GM23338 (cell line): ENCODE measurements around the gene CGB1. TPM values are rescaled to one million over a fixed set of nuclear protein-coding genes. Genes with fewer than 3 reads are reported as not detected.
"Not testable (repeated sequence)": the region's sequence is repeated elsewhere in the genome, so short reads cannot be mapped to it uniquely, and the experiment has no call there.

Experiments used
- ATAC-seq: fragments of 200-7000 bp; cut with Tn5 transposase; 3 replicates; pipeline ENCODE4 v1.9.1; 2020
- DNase-seq: peaks from one replicate; pipeline ENCODE4 v3.0.0-alpha.2; 2015; ENCODE audit warnings: low spot score
- H2AFZ ChIP-seq: fragments of 200-600 bp; sonication (generic); 2 replicates; pipeline ENCODE4 v1.8.0; 2016; ENCODE audit warnings: antibody characterized with exemption, mild to moderate bottlenecking, moderate library complexity
- H3F3A ChIP-seq: fragments of 200-600 bp; sonication (generic); replicated peaks from 2 replicates; pipeline ENCODE4 v1.8.0; 2017; ENCODE audit warnings: antibody characterized with exemption, mixed run types, low read depth
- H3K27ac ChIP-seq: fragments of 200-600 bp; sonication (generic); 2 replicates; pipeline ENCODE4 v1.6.1; 2016; ENCODE audit warnings: low read depth
- H3K27me3 ChIP-seq: fragments of 200-600 bp; sonication (generic); 2 replicates; pipeline ENCODE4 v1.8.0; 2016; ENCODE audit warnings: mild to moderate bottlenecking, mixed run types, moderate library complexity; ENCODE audit not compliant: insufficient read depth
- H3K36me3 ChIP-seq: fragments of 200-600 bp; sonication (generic); 2 replicates; pipeline ENCODE4 v1.8.0; 2016; ENCODE audit warnings: mild to moderate bottlenecking; ENCODE audit not compliant: insufficient read depth
- H3K4me1 ChIP-seq: fragments of 200-600 bp; sonication (generic); 2 replicates; pipeline ENCODE4 v1.8.0; 2016; ENCODE audit warnings: mild to moderate bottlenecking, moderate library complexity; ENCODE audit not compliant: insufficient read depth
- H3K4me2 ChIP-seq: fragments of 200-600 bp; sonication (generic); 2 replicates; pipeline ENCODE4 v1.7.1; 2017; ENCODE audit warnings: mixed run types
- H3K4me3 ChIP-seq: fragments of 200-600 bp; sonication (generic); 2 replicates; pipeline ENCODE4 v1.6.1; 2016; ENCODE audit warnings: mixed run types
- H3K79me2 ChIP-seq: fragments of 200-600 bp; sonication (generic); replicated peaks from 2 replicates; pipeline ENCODE4 v1.8.0; 2017; ENCODE audit warnings: mild to moderate bottlenecking; ENCODE audit not compliant: insufficient read depth
- H3K9me2 ChIP-seq: fragments of 200-600 bp; sonication (generic); 2 replicates; pipeline ENCODE4 v1.8.0; 2017; ENCODE audit not compliant: insufficient read depth
- H4K20me1 ChIP-seq: fragments of 200-600 bp; sonication (generic); replicated peaks from 2 replicates; pipeline ENCODE4 v1.8.0; 2017; ENCODE audit warnings: mild to moderate bottlenecking; ENCODE audit not compliant: insufficient read depth
- H3K27ac Mint-ChIP-seq: 2 replicates; pipeline ENCODE4 v1.8.0; 2020; ENCODE audit warnings: inconsistent platforms, mild to moderate bottlenecking, moderate library complexity, mixed read lengths
- H3K27me3 Mint-ChIP-seq: 3 replicates; pipeline ENCODE4 v1.8.0; 2022; ENCODE audit warnings: low read depth, mild to moderate bottlenecking, moderate library complexity, mixed read lengths, inconsistent platforms; ENCODE audit not compliant: insufficient read depth, poor library complexity
- H3K36me3 Mint-ChIP-seq: 3 replicates; pipeline ENCODE4 v1.8.0; 2021; ENCODE audit warnings: low read depth, mild to moderate bottlenecking, inconsistent platforms, moderate library complexity, mixed read lengths
- H3K4me1 Mint-ChIP-seq: 3 replicates; pipeline ENCODE4 v1.8.0; 2020; ENCODE audit warnings: mild to moderate bottlenecking, inconsistent platforms, mixed read lengths
- H3K4me3 Mint-ChIP-seq: 3 replicates; pipeline ENCODE4 v1.8.0; 2021; ENCODE audit warnings: moderate library complexity, mild to moderate bottlenecking, inconsistent platforms, mixed read lengths
- H3K9me3 Mint-ChIP-seq: 3 replicates; pipeline ENCODE4 v1.8.0; 2020; ENCODE audit warnings: moderate library complexity, mild to moderate bottlenecking, inconsistent platforms, mixed read lengths
- polyA plus RNA-seq: library from polyadenylated mRNA; unstranded; fragments of >200 nt; fragmentation: Nextera tagmentation; extraction: Ambion mirVana; gene quantifications from 2 replicates; pipeline ENCODE4 v1.2.1, GENCODE V29; 2016
- total RNA-seq: library from RNA; depleted of rRNA; stranded (reverse); fragments of >200 nt; shearing (Covaris generic); gene quantifications from 2 replicates; pipeline ENCODE4 v1.2.3, GENCODE V29; 2014
- TF ChIP-seq, protein P1 (sequence below): fragments of 250-450 bp; sonication (Bioruptor Pico); IDR thresholded peaks from 2 replicates; pipeline ENCODE4 v1.5.0; 2020; ENCODE audit warnings: mild to moderate bottlenecking, moderate library complexity

Gene CGB1
- total and polyA plus RNA-seq, 2 experiments from 2014 or later = 0.52 TPM; not detected in 1

DNA sequence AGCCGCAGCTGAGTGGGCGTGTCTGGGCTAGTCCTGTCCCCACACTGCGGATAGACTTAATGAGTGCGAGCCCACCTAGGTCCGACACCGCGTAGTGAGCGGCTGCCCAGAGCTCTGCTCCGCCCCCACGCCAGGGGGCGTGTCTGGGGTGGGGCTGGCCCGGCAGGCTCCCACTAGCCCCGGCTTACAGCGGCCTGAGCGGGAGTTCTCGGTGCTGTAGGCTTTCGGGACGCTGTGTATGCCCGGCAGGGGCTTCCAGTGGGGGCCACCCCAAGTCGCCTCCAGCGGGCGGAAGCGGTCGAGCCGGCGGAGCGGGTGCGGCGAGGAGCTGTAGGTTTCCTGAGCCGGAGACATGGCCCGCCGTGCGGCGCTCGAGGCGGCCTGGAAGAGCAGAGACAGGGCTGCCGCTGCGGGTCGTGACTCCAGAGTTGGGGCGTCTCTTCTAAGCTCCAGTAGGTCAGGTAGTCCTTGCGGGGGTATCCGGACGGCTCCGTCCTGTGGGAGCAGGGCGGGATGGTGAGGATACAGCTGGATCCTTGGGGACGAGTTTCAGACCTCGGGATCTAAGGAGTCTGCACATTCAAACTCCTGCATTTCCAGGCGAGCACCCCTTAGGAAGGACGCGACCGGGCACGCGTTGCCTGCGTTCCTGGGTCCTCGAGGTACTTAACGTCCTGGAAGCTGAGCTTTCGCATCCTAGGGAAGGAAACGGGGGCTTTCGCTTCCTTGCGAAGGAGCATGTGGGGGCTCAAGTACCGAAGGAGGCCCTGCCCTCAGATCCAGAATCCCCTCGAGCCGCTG, 19.6 kb upstream of the CGB1 start (continued):
- TF ChIP-seq, protein P1, sequence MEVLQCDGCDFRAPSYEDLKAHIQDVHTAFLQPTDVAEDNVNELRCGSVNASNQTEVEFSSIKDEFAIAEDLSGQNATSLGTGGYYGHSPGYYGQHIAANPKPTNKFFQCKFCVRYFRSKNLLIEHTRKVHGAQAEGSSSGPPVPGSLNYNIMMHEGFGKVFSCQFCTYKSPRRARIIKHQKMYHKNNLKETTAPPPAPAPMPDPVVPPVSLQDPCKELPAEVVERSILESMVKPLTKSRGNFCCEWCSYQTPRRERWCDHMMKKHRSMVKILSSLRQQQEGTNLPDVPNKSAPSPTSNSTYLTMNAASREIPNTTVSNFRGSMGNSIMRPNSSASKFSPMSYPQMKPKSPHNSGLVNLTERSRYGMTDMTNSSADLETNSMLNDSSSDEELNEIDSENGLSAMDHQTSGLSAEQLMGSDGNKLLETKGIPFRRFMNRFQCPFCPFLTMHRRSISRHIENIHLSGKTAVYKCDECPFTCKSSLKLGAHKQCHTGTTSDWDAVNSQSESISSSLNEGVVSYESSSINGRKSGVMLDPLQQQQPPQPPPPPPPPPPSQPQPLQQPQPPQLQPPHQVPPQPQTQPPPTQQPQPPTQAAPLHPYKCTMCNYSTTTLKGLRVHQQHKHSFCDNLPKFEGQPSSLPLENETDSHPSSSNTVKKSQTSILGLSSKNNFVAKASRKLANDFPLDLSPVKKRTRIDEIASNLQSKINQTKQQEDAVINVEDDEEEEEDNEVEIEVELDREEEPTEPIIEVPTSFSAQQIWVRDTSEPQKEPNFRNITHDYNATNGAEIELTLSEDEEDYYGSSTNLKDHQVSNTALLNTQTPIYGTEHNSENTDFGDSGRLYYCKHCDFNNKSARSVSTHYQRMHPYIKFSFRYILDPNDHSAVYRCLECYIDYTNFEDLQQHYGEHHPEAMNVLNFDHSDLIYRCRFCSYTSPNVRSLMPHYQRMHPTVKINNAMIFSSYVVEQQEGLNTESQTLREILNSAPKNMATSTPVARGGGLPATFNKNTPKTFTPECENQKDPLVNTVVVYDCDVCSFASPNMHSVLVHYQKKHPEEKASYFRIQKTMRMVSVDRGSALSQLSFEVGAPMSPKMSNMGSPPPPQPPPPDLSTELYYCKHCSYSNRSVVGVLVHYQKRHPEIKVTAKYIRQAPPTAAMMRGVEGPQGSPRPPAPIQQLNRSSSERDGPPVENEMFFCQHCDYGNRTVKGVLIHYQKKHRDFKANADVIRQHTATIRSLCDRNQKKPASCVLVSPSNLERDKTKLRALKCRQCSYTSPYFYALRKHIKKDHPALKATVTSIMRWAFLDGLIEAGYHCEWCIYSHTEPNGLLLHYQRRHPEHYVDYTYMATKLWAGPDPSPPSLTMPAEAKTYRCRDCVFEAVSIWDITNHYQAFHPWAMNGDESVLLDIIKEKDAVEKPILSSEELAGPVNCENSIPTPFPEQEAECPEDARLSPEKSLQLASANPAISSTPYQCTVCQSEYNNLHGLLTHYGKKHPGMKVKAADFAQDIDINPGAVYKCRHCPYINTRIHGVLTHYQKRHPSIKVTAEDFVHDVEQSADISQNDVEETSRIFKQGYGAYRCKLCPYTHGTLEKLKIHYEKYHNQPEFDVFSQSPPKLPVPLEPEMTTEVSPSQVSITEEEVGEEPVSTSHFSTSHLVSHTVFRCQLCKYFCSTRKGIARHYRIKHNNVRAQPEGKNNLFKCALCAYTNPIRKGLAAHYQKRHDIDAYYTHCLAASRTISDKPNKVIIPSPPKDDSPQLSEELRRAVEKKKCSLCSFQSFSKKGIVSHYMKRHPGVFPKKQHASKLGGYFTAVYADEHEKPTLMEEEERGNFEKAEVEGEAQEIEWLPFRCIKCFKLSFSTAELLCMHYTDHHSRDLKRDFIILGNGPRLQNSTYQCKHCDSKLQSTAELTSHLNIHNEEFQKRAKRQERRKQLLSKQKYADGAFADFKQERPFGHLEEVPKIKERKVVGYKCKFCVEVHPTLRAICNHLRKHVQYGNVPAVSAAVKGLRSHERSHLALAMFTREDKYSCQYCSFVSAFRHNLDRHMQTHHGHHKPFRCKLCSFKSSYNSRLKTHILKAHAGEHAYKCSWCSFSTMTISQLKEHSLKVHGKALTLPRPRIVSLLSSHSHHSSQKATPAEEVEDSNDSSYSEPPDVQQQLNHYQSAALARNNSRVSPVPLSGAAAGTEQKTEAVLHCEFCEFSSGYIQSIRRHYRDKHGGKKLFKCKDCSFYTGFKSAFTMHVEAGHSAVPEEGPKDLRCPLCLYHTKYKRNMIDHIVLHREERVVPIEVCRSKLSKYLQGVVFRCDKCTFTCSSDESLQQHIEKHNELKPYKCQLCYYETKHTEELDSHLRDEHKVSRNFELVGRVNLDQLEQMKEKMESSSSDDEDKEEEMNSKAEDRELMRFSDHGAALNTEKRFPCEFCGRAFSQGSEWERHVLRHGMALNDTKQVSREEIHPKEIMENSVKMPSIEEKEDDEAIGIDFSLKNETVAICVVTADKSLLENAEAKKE = no peak

GRCh38 chr19:49050376-49051033, 13.8 kb upstream of the CGB1 start:
- H3K36me3 ChIP-seq, H3F3A ChIP-seq, H3K4me2 ChIP-seq, H2AFZ ChIP-seq, H3K36me3 Mint-ChIP-seq, H3K4me1 ChIP-seq, DNase-seq, H3K9me3 Mint-ChIP-seq, H3K4me3 Mint-ChIP-seq, H3K27ac Mint-ChIP-seq, ATAC-seq, H4K20me1 ChIP-seq, H3K4me1 Mint-ChIP-seq, H3K9me2 ChIP-seq, H3K4me3 ChIP-seq, H3K79me2 ChIP-seq, H3K27ac ChIP-seq, H3K27me3 ChIP-seq: not testable (repeated sequence)
- H3K27me3 Mint-ChIP-seq = peaks cover 17% of the 10 kb centered on the region

GRCh38 chr19:49049834-49050233, 13.1 kb upstream of the CGB1 start:
- not testable (repeated sequence) for H3F3A ChIP-seq, H3K27ac Mint-ChIP-seq, H3K79me2 ChIP-seq, H3K36me3 Mint-ChIP-seq, H3K4me3 ChIP-seq, H3K27me3 ChIP-seq, DNase-seq, H3K36me3 ChIP-seq, H2AFZ ChIP-seq, H3K9me2 ChIP-seq, H3K9me3 Mint-ChIP-seq, H3K4me1 ChIP-seq, H3K4me2 ChIP-seq, H3K4me1 Mint-ChIP-seq, H3K27ac ChIP-seq, ATAC-seq, H4K20me1 ChIP-seq, H3K4me3 Mint-ChIP-seq
- peaks cover 12% of the 10 kb centered on the region for H3K27me3 Mint-ChIP-seq

DNA sequence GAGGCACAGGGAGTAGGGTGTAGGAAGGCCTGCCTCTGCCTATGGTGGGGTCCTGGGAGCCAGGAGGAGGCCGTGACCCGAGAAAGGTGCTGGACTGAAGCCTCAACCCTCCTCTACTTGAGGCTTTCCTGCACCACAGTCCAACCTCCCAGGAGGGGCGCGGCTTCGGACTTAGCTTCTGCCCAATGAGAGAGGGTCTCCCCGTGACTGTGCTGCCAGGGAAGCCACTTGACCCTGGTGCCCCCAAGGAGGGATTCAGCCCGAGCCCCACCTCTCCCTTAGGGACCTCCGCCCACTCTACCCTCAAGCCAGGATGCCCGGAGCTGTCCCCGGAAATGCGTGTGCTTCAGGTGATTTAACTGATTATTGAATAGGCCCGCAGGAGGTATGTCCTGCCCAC, 12.3 kb upstream of the CGB1 start, which contains the start of gene CGB8:
Gene CGB8, minus strand, starts transcription at position 101 of the 400 bp plus-strand sequence. CDS start 372 bp downstream, outside the sequence.
- DNase-seq, H2AFZ ChIP-seq, H3K79me2 ChIP-seq, ATAC-seq, H3K4me3 ChIP-seq, H3K36me3 Mint-ChIP-seq, H3K4me2 ChIP-seq, H3K4me1 ChIP-seq, H3K9me2 ChIP-seq, H3F3A ChIP-seq, H3K27ac ChIP-seq, H4K20me1 ChIP-seq, H3K27me3 ChIP-seq, H3K4me3 Mint-ChIP-seq, H3K4me1 Mint-ChIP-seq, H3K9me3 Mint-ChIP-seq, H3K27ac Mint-ChIP-seq, H3K36me3 ChIP-seq: not testable (repeated sequence)
- H3K27me3 Mint-ChIP-seq = peaks cover 10% of the 10 kb centered on the region

DNA sequence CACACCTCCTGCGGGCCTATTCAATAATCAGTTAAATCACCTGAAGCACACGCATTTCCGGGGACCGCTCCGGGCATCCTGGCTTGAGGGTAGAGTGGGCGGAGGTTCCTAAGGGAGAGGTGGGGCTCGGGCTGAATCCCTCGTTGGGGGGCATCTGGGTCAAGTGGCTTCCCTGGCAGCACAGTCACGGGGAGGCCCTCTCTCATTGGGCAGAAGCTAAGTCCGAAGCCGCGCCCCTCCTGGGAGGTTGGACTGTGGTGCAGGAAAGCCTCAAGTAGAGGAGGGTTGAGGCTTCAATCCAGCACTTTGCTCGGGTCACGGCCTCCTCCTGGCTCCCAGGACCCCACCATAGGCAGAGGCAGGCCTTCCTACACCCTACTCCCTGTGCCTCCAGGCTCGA, 6.9 kb upstream of the CGB1 start, which contains the start of gene CGB5:
Gene CGB5, plus strand, starts transcription at position 301 of the 400 bp plus-strand sequence. CDS start 362 bp downstream, outside the sequence.
- H3K79me2 ChIP-seq, DNase-seq, H3K36me3 ChIP-seq, ATAC-seq, H3K9me2 ChIP-seq, H3K27ac Mint-ChIP-seq, H3K4me2 ChIP-seq, H3K9me3 Mint-ChIP-seq, H3K36me3 Mint-ChIP-seq, H3K4me1 Mint-ChIP-seq, H3K27me3 ChIP-seq, H4K20me1 ChIP-seq, H3K4me3 Mint-ChIP-seq, H3K4me1 ChIP-seq, H3K27ac ChIP-seq, H2AFZ ChIP-seq, H3F3A ChIP-seq, H3K27me3 Mint-ChIP-seq, H3K4me3 ChIP-seq: not testable (repeated sequence)
